ENCODE measurements around the gene MCM7. TPM values are rescaled to one million over a fixed set of nuclear protein-coding genes. Genes with fewer than 3 reads are reported as not detected.
A peak's percentile ranks its signal among the peaks of the same experiment; 100 is the strongest.

The MCM7 gene
- total RNA-seq, 1 donor from 2014 or later: 212 TPM

GRCh38 chr7:100105534-100105933, 4.3 kb upstream of the MCM7 start:
- TF ChIP-seq CTCF (IDR thresholded peaks at IDR 0.05; ENCODE audit: unreplicated experiment): no peak
- Mint-ChIP-seq H3K27ac (no peak overlapping the region), H3K4me3 (ENCODE audit: low read depth) (no peak overlapping the region), H3K9me3 (ENCODE audit: low read depth) (no peaks in the 10 kb centered on the region), H3K4me1 (ENCODE audit: low read depth) (peaks cover 4% of the 10 kb centered on the region), H3K27me3 (no peaks in the 10 kb centered on the region), H3K36me3 (ENCODE audit: insufficient read depth) (peaks cover 10% of the 10 kb centered on the region)
- DNase-seq (ENCODE audit: low spot score, unreplicated experiment): no peak

DNA sequence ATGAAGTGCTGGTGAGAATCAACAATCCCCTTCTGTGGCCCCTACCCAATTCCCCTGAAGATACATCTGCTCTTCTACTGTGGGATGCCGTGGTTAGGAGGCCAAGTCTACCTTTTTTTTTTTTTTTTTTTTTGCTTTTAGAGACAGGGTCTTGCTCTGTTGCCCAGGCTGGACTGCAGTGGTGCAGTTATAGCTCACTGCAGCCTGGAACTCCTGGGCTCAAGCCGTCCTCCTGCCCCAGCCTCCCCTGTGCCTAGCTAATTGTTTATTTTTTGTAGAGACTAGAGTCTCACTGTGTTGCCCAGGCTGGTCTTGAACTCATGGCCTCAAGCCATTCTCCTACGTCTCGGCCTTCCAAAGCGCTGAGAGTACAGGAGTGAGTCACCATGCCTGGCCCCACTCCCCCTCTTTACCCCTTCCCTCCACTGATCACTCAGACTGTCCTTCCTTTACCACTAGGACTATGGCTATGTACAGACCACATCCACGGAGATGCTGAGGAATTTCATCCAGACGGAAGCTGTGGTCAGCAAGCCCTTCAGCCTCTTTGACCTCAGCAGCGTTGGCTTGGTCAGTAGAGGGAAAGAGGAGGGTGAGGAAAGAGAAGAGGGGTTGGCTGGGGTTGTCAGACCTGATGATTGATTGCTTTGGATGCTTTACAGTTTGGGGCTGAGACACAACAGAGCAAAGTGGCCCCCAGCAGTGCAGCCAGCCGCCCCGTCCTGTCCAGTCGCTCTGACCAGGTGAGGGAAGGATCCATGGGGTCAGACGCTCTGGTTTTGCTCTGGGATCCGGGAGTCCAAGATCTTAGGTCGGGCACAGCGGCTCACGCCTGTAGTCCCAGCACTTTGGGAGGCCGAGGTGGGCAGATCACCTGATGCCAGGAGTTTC, 2.0 kb upstream of the MCM7 start:
- peaks cover 25% of the 10 kb centered on the region for H3K36me3 Mint-ChIP-seq (ENCODE audit: insufficient read depth)
- no peaks in the 10 kb centered on the region for H3K9me3 Mint-ChIP-seq (ENCODE audit: low read depth)
- H3K27ac Mint-ChIP-seq: no peak overlapping the region
- peaks cover 23% of the 10 kb centered on the region for H3K4me1 Mint-ChIP-seq (ENCODE audit: low read depth)
- no peak for DNase-seq (ENCODE audit: low spot score, unreplicated experiment)
- no peak for TF ChIP-seq CTCF (IDR thresholded peaks at IDR 0.05; ENCODE audit: unreplicated experiment)
- no peaks in the 10 kb centered on the region for H3K27me3 Mint-ChIP-seq
- H3K4me3 Mint-ChIP-seq (ENCODE audit: low read depth): peak overlapping the region; percentile 93

DNA sequence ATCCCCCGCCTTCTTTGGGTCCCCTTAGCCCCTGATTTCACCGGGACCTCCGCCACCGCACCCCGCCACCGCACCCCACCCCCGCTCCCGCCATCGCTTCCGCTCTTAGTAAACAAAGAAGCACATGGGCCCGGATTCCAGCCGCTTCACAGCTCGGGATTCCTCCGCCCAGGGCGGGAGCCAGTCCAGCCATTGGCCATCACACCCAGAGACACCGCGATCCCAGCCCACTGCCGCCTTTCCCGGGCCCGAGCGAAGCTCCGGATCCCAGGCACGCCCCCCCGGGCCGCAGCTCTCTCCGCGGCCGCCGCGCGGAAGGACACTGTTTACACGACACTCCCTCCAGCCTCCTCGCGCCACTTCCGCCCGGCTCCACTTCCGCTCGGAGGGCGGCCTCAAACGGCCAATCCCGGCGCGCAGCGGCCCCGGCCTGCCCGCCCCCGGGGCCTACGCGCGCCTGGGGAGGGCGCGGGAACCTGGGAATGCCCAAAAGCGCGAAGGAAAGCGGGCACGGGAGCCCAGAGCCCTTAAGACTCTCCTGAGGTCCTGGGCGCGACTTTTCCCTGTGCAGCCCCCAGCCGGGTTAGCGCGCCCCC, 679 bp downstream of the MCM7 start:
- Mint-ChIP-seq H3K36me3 (ENCODE audit: insufficient read depth) (peaks cover 39% of the 10 kb centered on the region), H3K27me3 (no peaks in the 10 kb centered on the region), H3K9me3 (ENCODE audit: low read depth) (no peaks in the 10 kb centered on the region), H3K4me1 (ENCODE audit: low read depth) (peaks cover 28% of the 10 kb centered on the region), H3K27ac (peak overlapping the region; percentile 97), H3K4me3 (ENCODE audit: low read depth) (peak overlapping the region; percentile 93)
- no peak for TF ChIP-seq CTCF (IDR thresholded peaks at IDR 0.05; ENCODE audit: unreplicated experiment)
- peak; percentile 96 for DNase-seq (ENCODE audit: low spot score, unreplicated experiment)

DNA sequence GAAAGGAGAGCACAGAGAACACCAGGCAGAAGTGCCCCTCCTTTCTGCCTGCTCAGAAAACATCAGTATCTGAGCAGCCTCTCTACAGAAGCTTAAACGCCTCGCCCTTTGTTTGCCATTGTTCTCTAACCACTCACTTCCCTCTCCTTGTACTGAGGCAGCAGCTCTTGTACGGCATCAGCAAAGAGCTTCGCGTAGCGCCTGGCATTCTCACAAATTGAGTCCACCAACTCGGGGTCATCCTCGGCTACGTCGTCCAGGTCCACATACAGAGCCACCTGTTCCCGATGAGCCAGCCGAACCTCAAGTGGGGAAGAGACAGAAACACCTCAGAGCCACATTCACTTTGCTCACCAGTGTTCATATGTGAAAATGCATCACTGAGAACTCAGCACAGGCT, 1.7 kb downstream of the MCM7 start:
- Mint-ChIP-seq H3K27ac (peak overlapping the region; percentile 97), H3K4me1 (ENCODE audit: low read depth) (peaks cover 28% of the 10 kb centered on the region), H3K9me3 (ENCODE audit: low read depth) (no peaks in the 10 kb centered on the region), H3K27me3 (no peaks in the 10 kb centered on the region), H3K36me3 (ENCODE audit: insufficient read depth) (peaks cover 43% of the 10 kb centered on the region), H3K4me3 (ENCODE audit: low read depth) (peak overlapping the region; percentile 93)
- no peak for DNase-seq (ENCODE audit: low spot score, unreplicated experiment)
- no peak for TF ChIP-seq CTCF (IDR thresholded peaks at IDR 0.05; ENCODE audit: unreplicated experiment)

GRCh38 chr7:100098913-100099312, 2.3 kb downstream of the MCM7 start:
- no peak for DNase-seq (ENCODE audit: low spot score, unreplicated experiment)
- Mint-ChIP-seq H3K36me3 (ENCODE audit: insufficient read depth) (peaks cover 43% of the 10 kb centered on the region), H3K9me3 (ENCODE audit: low read depth) (no peaks in the 10 kb centered on the region), H3K27ac (peak overlapping the region; percentile 97), H3K4me3 (ENCODE audit: low read depth) (peak overlapping the region; percentile 93), H3K4me1 (ENCODE audit: low read depth) (peaks cover 27% of the 10 kb centered on the region), H3K27me3 (no peaks in the 10 kb centered on the region)
- TF ChIP-seq CTCF (IDR thresholded peaks at IDR 0.05; ENCODE audit: unreplicated experiment): no peak

All from progenitor cell of endocrine pancreas (in vitro differentiated cells).